H1 (cell line): ENCODE data around the gene TMPRSS13. TPM values are rescaled to one million over a fixed set of nuclear protein-coding genes. Genes with fewer than 3 reads are reported as not detected.

Experiments
- CTCF ChIA-PET: fragments of 300-600 bp; sonication (Branson Sonifier 250); formaldehyde crosslinking; loops from one replicate; lab custom pipeline; 2021; ENCODE audit not compliant: partially characterized antibody; lab: Charles Lee
- POLR2A ChIA-PET: fragments of 300-600 bp; sonication (Branson Sonifier 250); formaldehyde crosslinking; loops from one replicate; lab custom pipeline; 2021; ENCODE audit warnings: inconsistent platforms; ENCODE audit not compliant: partially characterized antibody; lab: Charles Lee
- DNase-seq, 2 experiments: peaks; one replicate each; pipeline versions ENCODE4 v3.0.0 to v3.0.0-alpha.2; 2010 to 2022; ENCODE audit warnings: low spot score in 2 of 2, low read depth in 1 of 2, mixed read lengths in 1 of 2
- FAIRE-seq: peaks from 2 replicates; lab custom pipeline; 2011; peaks lifted over from hg19 to GRCh38; lab: Jason Lieb, UNC
- H2AFZ ChIP-seq: 2 replicates; pipeline ENCODE4 v1.8.1; 2012; ENCODE audit warnings: low read length, inconsistent platforms
- H2AK5ac ChIP-seq: 2 replicates; pipeline ENCODE4 v1.6.1; 2013; ENCODE audit warnings: low read depth, low read length
- H2BK120ac ChIP-seq: replicated peaks from 2 replicates; pipeline ENCODE3; 2013; ENCODE audit warnings: low read depth, low read length, inconsistent platforms
- H2BK12ac ChIP-seq: 2 replicates; pipeline ENCODE4 v1.6.1; 2013; ENCODE audit warnings: low read depth, low read length
- H2BK15ac ChIP-seq: 2 replicates; pipeline ENCODE4 v1.6.1; 2013; ENCODE audit warnings: low read length
- H2BK20ac ChIP-seq: 2 replicates; pipeline ENCODE4 v1.6.1; 2013; ENCODE audit warnings: low read length
- H2BK5ac ChIP-seq: 2 replicates; pipeline ENCODE4 v1.6.1; 2013; ENCODE audit warnings: low read depth, low read length
- H3K14ac ChIP-seq: 2 replicates; pipeline ENCODE4 v1.6.1; 2013; ENCODE audit warnings: inconsistent platforms; ENCODE audit not compliant: insufficient read length
- H3K18ac ChIP-seq: 2 replicates; pipeline ENCODE4 v1.6.1; 2013; ENCODE audit warnings: low read length; ENCODE audit errors: extremely low read depth
- H3K23ac ChIP-seq: 2 replicates; pipeline ENCODE4 v1.6.1; 2013; ENCODE audit warnings: inconsistent platforms; ENCODE audit not compliant: insufficient read length
- H3K23me2 ChIP-seq: 2 replicates; pipeline ENCODE4 v1.6.1; 2013; ENCODE audit warnings: low read depth, low read length
- H3K27ac ChIP-seq: 2 replicates; pipeline ENCODE4 v1.6.1; 2011; ENCODE audit warnings: low read depth, low read length, inconsistent platforms
- H3K27me3 ChIP-seq, 4 experiments: replicated peaks in 1 of 4; 1 replicate in 1 of 4; 2 replicates in 3 of 4; pipeline versions ENCODE4 v1.6.1 to v1.8.1; 2011 to 2013; ENCODE audit warnings: low read length in 3 of 4, mild to moderate bottlenecking in 3 of 4, inconsistent platforms in 2 of 4, mixed read lengths in 2 of 4, moderate library complexity in 1 of 4; ENCODE audit not compliant: control insufficient read depth in 3 of 4, insufficient read depth in 3 of 4; ENCODE audit errors: extremely low read depth in 1 of 4
- H3K36me3 ChIP-seq, 4 experiments: 2 replicates each; pipeline versions ENCODE4 v1.6.1 to v1.8.1; 2011 to 2013; ENCODE audit warnings: mild to moderate bottlenecking in 4 of 4, low read length in 3 of 4, moderate library complexity in 2 of 4, control low read depth in 1 of 4, inconsistent platforms in 1 of 4; ENCODE audit not compliant: insufficient read depth in 4 of 4, control insufficient read depth in 2 of 4
- H3K4ac ChIP-seq: replicated peaks from 2 replicates; pipeline ENCODE3; 2013; ENCODE audit warnings: low read length, low read depth, mixed read lengths, inconsistent platforms; ENCODE audit not compliant: insufficient read length
- H3K4me1 ChIP-seq, 4 experiments: replicated peaks in 1 of 4; 1 replicate in 1 of 4; 2 replicates in 3 of 4; pipeline versions ENCODE4 v1.6.1 to v1.8.1; 2011 to 2013; ENCODE audit warnings: low read length in 3 of 4, inconsistent platforms in 2 of 4, mixed read lengths in 1 of 4; ENCODE audit not compliant: insufficient read depth in 4 of 4, control insufficient read depth in 3 of 4
- H3K4me2 ChIP-seq, 2 experiments: 2 replicates each; pipeline versions ENCODE4 v1.6.1 to v1.8.1; 2011 to 2013; ENCODE audit warnings: low read depth in 2 of 2, low read length in 2 of 2, control low read depth in 1 of 2, inconsistent platforms in 1 of 2, mild to moderate bottlenecking in 1 of 2; ENCODE audit not compliant: insufficient read depth in 1 of 2
- H3K4me3 ChIP-seq, 4 experiments: fragments of 200-600, 300-600 bp in 1 of 4; sonication (generic), shearing (Covaris generic), sonication (Bioruptor Twin) in 1 of 4; 2 replicates each; pipeline versions ENCODE4 v1.5.1 to v1.8.1; 2011 to 2016; ENCODE audit warnings: low read length in 4 of 4, low read depth in 3 of 4, control low read depth in 2 of 4, inconsistent platforms in 2 of 4, mild to moderate bottlenecking in 2 of 4, mixed read lengths in 1 of 4, moderate library complexity in 1 of 4; ENCODE audit not compliant: insufficient read depth in 2 of 4; ENCODE audit errors: extremely low read depth in 1 of 4
- H3K56ac ChIP-seq: replicated peaks from 2 replicates; pipeline ENCODE3; 2013; ENCODE audit warnings: low read depth, mild to moderate bottlenecking, mixed read lengths, low read length, inconsistent platforms; ENCODE audit not compliant: insufficient read length
- H3K79me1 ChIP-seq: 2 replicates; pipeline ENCODE4 v1.6.1; 2013; ENCODE audit warnings: low read depth, low read length, control low read depth
- H3K79me2 ChIP-seq, 2 experiments: 2 replicates each; pipeline versions ENCODE4 v1.6.1 to v1.8.1; 2012 to 2013; ENCODE audit warnings: low read length in 2 of 2, mild to moderate bottlenecking in 2 of 2, inconsistent platforms in 1 of 2; ENCODE audit not compliant: insufficient read depth in 2 of 2, control insufficient read depth in 1 of 2
- H3K9ac ChIP-seq, 4 experiments: replicated peaks in 1 of 4; 1 replicate in 1 of 4; 2 replicates in 3 of 4; pipeline versions ENCODE4 v1.6.1 to v1.8.1; 2011 to 2013; ENCODE audit warnings: low read depth in 3 of 4, low read length in 3 of 4, control low read depth in 2 of 4, mild to moderate bottlenecking in 2 of 4, moderate library complexity in 2 of 4, inconsistent platforms in 1 of 4; ENCODE audit errors: extremely low read depth in 1 of 4
- H3K9me3 ChIP-seq, 2 experiments: 2 replicates each; pipeline versions ENCODE4 v1.6.1 to v1.8.1; 2012 to 2013; ENCODE audit warnings: mild to moderate bottlenecking in 2 of 2, moderate library complexity in 2 of 2, control low read depth in 1 of 2, inconsistent platforms in 1 of 2, low read depth in 1 of 2, low read length in 1 of 2, mixed read lengths in 1 of 2; ENCODE audit not compliant: insufficient read depth in 2 of 2
- H4K20me1 ChIP-seq, 2 experiments: replicated peaks in 1 of 2; 2 replicates each; pipeline versions ENCODE3 to v1.8.1; 2011 to 2013; ENCODE audit warnings: inconsistent platforms in 2 of 2, low read length in 2 of 2, mild to moderate bottlenecking in 1 of 2; ENCODE audit not compliant: insufficient read depth in 2 of 2, control insufficient read depth in 1 of 2
- H4K5ac ChIP-seq: 2 replicates; pipeline ENCODE4 v1.6.1; 2013; ENCODE audit warnings: low read length, low read depth, mixed read lengths, inconsistent platforms; ENCODE audit not compliant: insufficient read length
- H4K8ac ChIP-seq: 2 replicates; pipeline ENCODE4 v1.8.0; 2013; ENCODE audit warnings: mild to moderate bottlenecking, moderate library complexity, low read length, inconsistent platforms; ENCODE audit not compliant: insufficient read depth; ENCODE audit errors: extremely low read depth
- H4K91ac ChIP-seq: replicated peaks from 2 replicates; pipeline ENCODE3; 2013; ENCODE audit warnings: low read length, mixed read lengths, inconsistent platforms; ENCODE audit not compliant: insufficient read length
- CEBPB ChIP-seq: IDR thresholded peaks from 2 replicates; pipeline ENCODE4 v1.6.1; 2012; ENCODE audit warnings: low read depth, low read length
- CTBP2 ChIP-seq: IDR thresholded peaks from 2 replicates; pipeline ENCODE4 v1.7.0; 2011; ENCODE audit warnings: borderline replicate concordance, mild to moderate bottlenecking, moderate library complexity, mixed read lengths, low read length; ENCODE audit not compliant: insufficient read depth, insufficient read length
- PHF8 ChIP-seq: fragments of 200-600 bp; sonication (generic); conservative IDR thresholded peaks from 2 replicates; pipeline ENCODE4 v1.7.1; 2012; ENCODE audit warnings: low read depth, mild to moderate bottlenecking, inconsistent platforms, low read length, moderate library complexity
- RXRA ChIP-seq: IDR thresholded peaks from 2 replicates; pipeline ENCODE4 v1.6.1; 2011; ENCODE audit warnings: low read depth, mild to moderate bottlenecking, low read length, moderate library complexity; ENCODE audit not compliant: insufficient read depth
- TEAD4 ChIP-seq: IDR thresholded peaks from 2 replicates; pipeline ENCODE4 v1.6.1; 2012; ENCODE audit warnings: low read depth, low read length, inconsistent platforms, mixed read lengths
- whole genome bisulfite sequencing, 2 experiments: shearing (Covaris generic) in 1 of 2; methylation state at CpG; one replicate each; pipeline versions ENCODE4 v1.1.6 to v1.1.7; 2013 to 2015; ENCODE audit warnings: low lambda C conversion rate in 2 of 2, mixed read lengths in 2 of 2, inconsistent platforms in 1 of 2, low coverage in 1 of 2, missing lambda C conversion rate in 1 of 2; ENCODE audit not compliant: insufficient replicate concordance in 2 of 2, insufficient coverage in 1 of 2, insufficient read length in 1 of 2; ENCODE audit errors: extremely low coverage in 1 of 2, missing lambda C conversion rate in 1 of 2; 5-methylcytosine and 5-hydroxymethylcytosine counted together
- polyA plus RNA-seq, 7 experiments: library from polyadenylated mRNA; depleted of rRNA in 3 of 7; stranded (reverse) in 5 of 7; unstranded in 2 of 7; fragments of >200 nt in 5 of 7; fragments of 200-250 nt in 2 of 7; gene quantifications; 1 replicate in 5 of 7; 2 replicates in 1 of 7; 4 replicates in 1 of 7; pipeline versions ENCODE4 v1.2.1 to v1.2.3, GENCODE V29; 2011 to 2013; ENCODE audit warnings: missing spikeins in 2 of 7, mixed read lengths in 2 of 7
- total RNA-seq: library from RNA; stranded (reverse); fragmentation: NEBNext Ultra II Directional; extraction: Animal tissue kit (Norgen Biotek cat#: 25700); gene quantifications from 2 replicates; pipeline ENCODE4 v1.2.1, GENCODE V29; 2021

Gene TMPRSS13
- total and polyA plus RNA-seq, 2 of the 8 experiments (the other 6 are each of a cell fraction or from before 2014, with no cell fraction given), result 0.61 to 0.79 TPM

DNA sequence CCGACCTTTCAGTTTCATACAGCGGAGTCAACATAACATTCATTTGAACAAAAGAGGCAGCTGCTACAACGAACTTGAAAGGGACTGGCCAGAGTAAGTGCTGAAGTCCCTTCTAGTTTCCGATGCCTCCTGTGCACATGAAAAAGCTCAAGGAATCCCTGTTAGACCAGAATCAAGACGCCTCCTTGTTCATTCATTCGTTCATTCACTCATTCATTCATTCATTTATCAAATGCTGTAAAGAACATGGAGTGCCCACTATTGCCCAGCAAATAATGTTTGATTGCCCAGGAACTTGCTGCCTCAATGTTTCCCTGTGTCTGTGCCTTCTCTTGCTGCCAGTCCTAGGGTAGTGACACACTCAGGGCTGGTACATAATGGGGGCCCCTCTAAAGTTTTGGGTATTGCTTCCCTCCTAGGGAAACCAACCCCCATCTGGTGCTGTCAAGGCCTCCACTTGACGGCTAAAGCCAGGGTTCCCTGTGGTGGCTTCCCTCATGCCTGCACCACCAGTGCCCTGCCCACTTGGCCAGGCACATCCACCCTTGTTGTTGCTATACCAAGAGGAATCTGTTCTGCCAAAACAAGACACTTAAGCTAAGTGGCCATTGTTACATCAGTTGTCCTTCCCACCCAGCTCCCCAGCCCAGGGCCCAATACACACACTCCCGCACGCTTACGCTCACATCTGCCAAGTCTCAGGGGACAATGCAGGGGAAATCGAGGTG lies 3.8 kb downstream of the TMPRSS13 start:
- H3K14ac ChIP-seq, result no peak overlapping the region
- H4K20me1 ChIP-seq, result no peaks in the 10 kb centered on the region
- H3K4me2 ChIP-seq, result no peak overlapping the region
- ChIA-PET CTCF (interaction anchor here (0.6 to 14.8 kb wide), 13 partner anchors 9 to 155 kb away, joined by 3 to 143 read pairs (median 3); no protein-coding TSS in a partner anchor), POLR2A (interaction anchor here (1.0 kb wide), 1 partner anchor 8 kb away, joined by 3 read pairs; no protein-coding TSS in a partner anchor)
- H2AK5ac ChIP-seq, result no peak overlapping the region
- no peak overlapping the region; the same call in 1 of the 2 replicates for H2BK15ac ChIP-seq
- no peak overlapping the region for H2BK12ac ChIP-seq
- H3K79me1 ChIP-seq, result no peaks in the 10 kb centered on the region
- no peak overlapping the region for H3K27ac ChIP-seq
- H2BK20ac ChIP-seq, result no peak overlapping the region
- no peaks in the 10 kb centered on the region; a peak in 1 of 7 replicates for H3K27me3 ChIP-seq
- FAIRE-seq (no peak), DNase-seq (no peak)
- TF ChIP-seq PHF8 (no peak), RXRA (no peak), TEAD4 (no peak), CTBP2 (no peak), CEBPB (no peak)
- no peak overlapping the region for H2BK5ac ChIP-seq
- H4K8ac ChIP-seq, result no peak overlapping the region
- H2BK120ac ChIP-seq, result no peak overlapping the region
- H3K23ac ChIP-seq, result no peak overlapping the region
- H4K5ac ChIP-seq, result no peak overlapping the region
- H3K56ac ChIP-seq, result no peak overlapping the region
- no peaks in the 10 kb centered on the region for H3K79me2 ChIP-seq
- H3K9ac ChIP-seq, result no peak overlapping the region
- H3K23me2 ChIP-seq, result no peaks in the 10 kb centered on the region
- H3K9me3 ChIP-seq, result no peaks in the 10 kb centered on the region
- H3K4me3 ChIP-seq, result no peak overlapping the region
- WGBS, 2 experiments, result 94% methylated on average over 11 of the region's 11 CpGs; no CpG with 5 or more reads in 1 of the 2 experiments
- H3K4me1 ChIP-seq, result peaks cover 0 to 8% (median 4%) of the 10 kb centered on the region in 4 experiments; a peak in 6 of 7 replicates
- no peak overlapping the region for H2AFZ ChIP-seq
- no peak overlapping the region for H3K4ac ChIP-seq
- H3K18ac ChIP-seq, result no peak overlapping the region
- no peak overlapping the region for H4K91ac ChIP-seq
- no peaks in the 10 kb centered on the region for H3K36me3 ChIP-seq
